SK-N-SH treated with all-trans-retinoic acid at 6 μM for 48 hours (cell line): ENCODE measurements around the gene PTX4.
"Not testable (repeated sequence)": the region's sequence is repeated elsewhere in the genome, so short reads cannot be mapped to it uniquely, and the experiment has no call there.

Source experiments
- ATAC-seq: fragments of 200-7000 bp; cut with Tn5 transposase; 3 replicates; pipeline ENCODE4 v1.9.1; 2020; ENCODE audit warnings: mild to moderate bottlenecking, moderate library complexity
- ARNTL ChIP-seq: fragments of 450-650 bp; formaldehyde crosslinking; IDR thresholded peaks from 2 replicates; pipeline ENCODE4 v1.5.0; 2020; ENCODE audit warnings: low read depth, mild to moderate bottlenecking, moderate library complexity, borderline replicate concordance
- BACH2 ChIP-seq: fragments of 250-450 bp; sonication (Bioruptor Pico); IDR thresholded peaks from 2 replicates; pipeline ENCODE4 v1.9.0; 2021; ENCODE audit warnings: mild to moderate bottlenecking, borderline replicate concordance
- CSDC2 ChIP-seq: fragments of 250-450 bp; sonication (Bioruptor Pico); IDR thresholded peaks from 2 replicates; pipeline ENCODE4 v1.5.0; 2020; ENCODE audit warnings: mild to moderate bottlenecking, moderate library complexity
- CSRNP3 ChIP-seq: fragments of 250-450 bp; sonication (Bioruptor Pico); IDR thresholded peaks from 2 replicates; pipeline ENCODE4 v1.5.1; 2021; ENCODE audit warnings: mild to moderate bottlenecking, moderate library complexity
- GLIS3 ChIP-seq: fragments of 250-450 bp; sonication (Bioruptor Pico); IDR thresholded peaks from 2 replicates; pipeline ENCODE4 v1.5.0; 2020; ENCODE audit warnings: mild to moderate bottlenecking, moderate library complexity
- ISL1 ChIP-seq: fragments of 250-450 bp; sonication (Bioruptor Pico); IDR thresholded peaks from 2 replicates; pipeline ENCODE4 v2.1.2; 2022; ENCODE audit warnings: mild to moderate bottlenecking, moderate library complexity
- OSR1 ChIP-seq: fragments of 250-450 bp; sonication (Bioruptor Pico); IDR thresholded peaks from 2 replicates; pipeline ENCODE4 v1.8.0; 2022; ENCODE audit warnings: moderate library complexity, mild to moderate bottlenecking, inconsistent platforms
- PATZ1 ChIP-seq: fragments of 250-450 bp; sonication (Bioruptor Pico); IDR thresholded peaks from 2 replicates; pipeline ENCODE4 v1.8.0; 2020; ENCODE audit warnings: mild to moderate bottlenecking, moderate library complexity, borderline replicate concordance
- POU6F1 ChIP-seq: fragments of 250-450 bp; sonication (Bioruptor Pico); IDR thresholded peaks from 2 replicates; pipeline ENCODE4 v1.8.0; 2021; ENCODE audit warnings: low read depth, mild to moderate bottlenecking, moderate library complexity, borderline replicate concordance
- PPARA ChIP-seq: fragments of 250-450 bp; sonication (Bioruptor Pico); IDR thresholded peaks from 2 replicates; pipeline ENCODE4 v1.5.0; 2020; ENCODE audit warnings: mild to moderate bottlenecking, borderline replicate concordance
- RARB ChIP-seq: fragments of 250-450 bp; sonication (Bioruptor Pico); IDR thresholded peaks from 2 replicates; pipeline ENCODE4 v1.8.0; 2021; ENCODE audit warnings: mild to moderate bottlenecking, moderate library complexity
- SNAI2 ChIP-seq: fragments of 250-450 bp; sonication (Bioruptor Pico); IDR thresholded peaks from 2 replicates; pipeline ENCODE4 v1.5.0; 2020; ENCODE audit warnings: mild to moderate bottlenecking, moderate library complexity
- TCF4 ChIP-seq: fragments of 250-450 bp; sonication (Bioruptor Pico); IDR thresholded peaks from 2 replicates; pipeline ENCODE4 v1.8.0; 2021; ENCODE audit warnings: mild to moderate bottlenecking, moderate library complexity, borderline replicate concordance
- TSHZ2 ChIP-seq: fragments of 250-450 bp; sonication (Bioruptor Pico); IDR thresholded peaks from 2 replicates; pipeline ENCODE4 v1.5.0; 2020; ENCODE audit warnings: mild to moderate bottlenecking, moderate library complexity
- ZFP3 ChIP-seq: fragments of 250-450 bp; sonication (Bioruptor Pico); IDR thresholded peaks from 2 replicates; pipeline ENCODE4 v1.5.0; 2020; ENCODE audit warnings: mild to moderate bottlenecking, moderate library complexity
- ZFP30 ChIP-seq: fragments of 450-650 bp; formaldehyde crosslinking; IDR thresholded peaks from 2 replicates; pipeline ENCODE4 v1.5.0; 2022; ENCODE audit warnings: mild to moderate bottlenecking, moderate library complexity
- ZNF565 ChIP-seq: fragments of 450-650 bp; formaldehyde crosslinking; conservative IDR thresholded peaks from 2 replicates; pipeline ENCODE4 v1.5.0; 2020; ENCODE audit warnings: low read depth, mild to moderate bottlenecking, moderate library complexity
- ZNF8 ChIP-seq: fragments of 450-650 bp; formaldehyde crosslinking; IDR thresholded peaks from 2 replicates; pipeline ENCODE4 v1.5.0; 2020; ENCODE audit warnings: mild to moderate bottlenecking, moderate library complexity

The PTX4 gene

GRCh38 chr16:1470481-1471251 lies 18.1 kb downstream of the PTX4 start:
- ATAC-seq: no peak
- TF ChIP-seq CSRNP3 (no peak), PPARA (no peak), OSR1 (CRISPR knock-in tag) (no peak), BACH2 (CRISPR knock-in tag) (no peak), SNAI2 (CRISPR knock-in tag) (no peak), ZFP3 (CRISPR knock-in tag) (no peak), CSDC2 (CRISPR knock-in tag) (no peak), PATZ1 (CRISPR knock-in tag) (no peak)

- no peak for ATAC-seq
- TF ChIP-seq ZNF8 (CRISPR knock-in tag) (no peak), ZFP3 (CRISPR knock-in tag) (no peak), SNAI2 (CRISPR knock-in tag) (no peak), ZNF565 (CRISPR knock-in tag) (no peak), CSRNP3 (no peak), ZFP30 (CRISPR knock-in tag) (no peak), RARB (CRISPR knock-in tag) (no peak), POU6F1 (no peak)
- TF ChIP-seq, all 23 proteins: peak for 0
Observed at GRCh38 chr16:1469693-1470201, 19.0 kb downstream of the PTX4 start.

- not testable (repeated sequence) for ATAC-seq
Observed at GRCh38 chr16:1469141-1469540, 19.6 kb downstream of the PTX4 start.

- TF ChIP-seq TSHZ2 (no peak), ZFP3 (CRISPR knock-in tag) (no peak), POU6F1 (no peak), ZNF565 (CRISPR knock-in tag) (no peak), PPARA (no peak), ISL1 (no peak), CSDC2 (CRISPR knock-in tag) (no peak), ZNF8 (CRISPR knock-in tag) (no peak), RARB (CRISPR knock-in tag) (no peak), TCF4 (CRISPR knock-in tag) (no peak), GLIS3 (CRISPR knock-in tag) (no peak), ARNTL (CRISPR knock-in tag) (no peak)
- ATAC-seq: no peak
Observed at GRCh38 chr16:1468426-1468810, 20.3 kb downstream of the PTX4 start.
